Measurements from ENCODE around the gene CAPN14. TPM values are rescaled to one million over a fixed set of nuclear protein-coding genes. Genes with fewer than 3 reads are reported as not detected.

Gene CAPN14
- total RNA-seq, 3 donors from 2014 or later, result 0.09 to 0.14 TPM; not detected in 1

- ATAC-seq (no peak), DNase-seq (no peak)
- H3K4me1 ChIP-seq (ENCODE audit: low read depth), result no peaks in the 10 kb centered on the region
- intact Hi-C loops (cut with DNase I, micrococcal nuclease), result no loop called here
- no peaks in the 10 kb centered on the region for H3K9me3 ChIP-seq
- H3K4me3 ChIP-seq, result no peak overlapping the region
- TF ChIP-seq, protein P1, sequence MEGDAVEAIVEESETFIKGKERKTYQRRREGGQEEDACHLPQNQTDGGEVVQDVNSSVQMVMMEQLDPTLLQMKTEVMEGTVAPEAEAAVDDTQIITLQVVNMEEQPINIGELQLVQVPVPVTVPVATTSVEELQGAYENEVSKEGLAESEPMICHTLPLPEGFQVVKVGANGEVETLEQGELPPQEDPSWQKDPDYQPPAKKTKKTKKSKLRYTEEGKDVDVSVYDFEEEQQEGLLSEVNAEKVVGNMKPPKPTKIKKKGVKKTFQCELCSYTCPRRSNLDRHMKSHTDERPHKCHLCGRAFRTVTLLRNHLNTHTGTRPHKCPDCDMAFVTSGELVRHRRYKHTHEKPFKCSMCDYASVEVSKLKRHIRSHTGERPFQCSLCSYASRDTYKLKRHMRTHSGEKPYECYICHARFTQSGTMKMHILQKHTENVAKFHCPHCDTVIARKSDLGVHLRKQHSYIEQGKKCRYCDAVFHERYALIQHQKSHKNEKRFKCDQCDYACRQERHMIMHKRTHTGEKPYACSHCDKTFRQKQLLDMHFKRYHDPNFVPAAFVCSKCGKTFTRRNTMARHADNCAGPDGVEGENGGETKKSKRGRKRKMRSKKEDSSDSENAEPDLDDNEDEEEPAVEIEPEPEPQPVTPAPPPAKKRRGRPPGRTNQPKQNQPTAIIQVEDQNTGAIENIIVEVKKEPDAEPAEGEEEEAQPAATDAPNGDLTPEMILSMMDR (IDR thresholded peaks at IDR 0.05), result no peak
- H3K36me3 ChIP-seq (ENCODE audit: low read depth), result no peaks in the 10 kb centered on the region
These were observed 69.7 kb downstream of the CAPN14 start for GRCh38 chr2:31147645-31148044.

GRCh38 chr2:31142110-31142509 lies 75.2 kb downstream of the CAPN14 start:
- Histone ChIP-seq H3K4me3 (no peak overlapping the region), H3K36me3 (ENCODE audit: low read depth) (no peaks in the 10 kb centered on the region), H3K9me3 (no peaks in the 10 kb centered on the region), H3K4me1 (ENCODE audit: low read depth) (peaks cover 8% of the 10 kb centered on the region)
- no peak for DNase-seq
- TF ChIP-seq, protein P1 (IDR thresholded peaks at IDR 0.05), result no peak
- ATAC-seq, result no peak
- intact Hi-C loops (cut with DNase I, micrococcal nuclease), result no loop called here

DNA sequence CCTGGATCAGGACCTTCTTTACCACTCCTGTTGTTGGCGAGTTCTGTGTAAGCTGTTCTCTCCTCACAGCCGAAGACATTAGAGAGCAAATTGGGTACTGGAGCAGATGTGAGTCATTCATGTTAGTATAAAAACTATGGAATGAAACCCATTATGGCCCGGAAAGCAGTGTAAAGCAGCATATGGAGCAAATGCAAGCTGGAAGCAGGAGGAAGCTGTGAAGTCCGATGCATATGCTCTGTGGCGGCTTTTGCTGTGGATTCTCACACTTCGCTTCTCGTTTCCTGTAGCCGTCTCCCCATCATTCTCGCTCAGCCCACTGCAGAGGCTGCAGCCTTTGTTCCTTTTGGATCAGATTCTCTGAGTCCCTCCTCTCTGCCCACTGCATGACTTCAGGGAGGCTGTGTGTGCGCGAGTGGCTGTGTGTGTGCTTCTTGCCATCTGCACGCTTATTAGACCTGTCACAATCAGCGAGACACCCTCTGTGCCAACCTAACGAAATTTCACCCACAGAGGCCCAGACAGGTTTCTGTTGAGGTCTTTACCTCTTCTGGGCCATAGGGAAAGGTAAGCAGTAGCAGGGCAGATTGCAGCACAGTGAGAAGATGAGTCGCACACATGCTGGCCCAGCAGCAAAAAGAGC lies 75.8 kb downstream of the CAPN14 start:
- TF ChIP-seq, protein P1 (IDR thresholded peaks at IDR 0.05), result no peak
- no peak for ATAC-seq
- intact Hi-C loops (cut with DNase I, micrococcal nuclease), result no loop called here

GRCh38 chr2:31140151-31140550 lies 77.2 kb downstream of the CAPN14 start:
- Histone ChIP-seq H3K4me3 (no peak overlapping the region), H3K9me3 (no peaks in the 10 kb centered on the region), H3K36me3 (ENCODE audit: low read depth) (no peaks in the 10 kb centered on the region), H3K4me1 (ENCODE audit: low read depth) (peaks cover 8% of the 10 kb centered on the region)
- intact Hi-C loops (cut with DNase I, micrococcal nuclease), result no loop called here
- ATAC-seq (no peak), DNase-seq (no peak)
- TF ChIP-seq, protein P1 (IDR thresholded peaks at IDR 0.05), result no peak

More for the DNA sequence above, 75.8 kb downstream of the CAPN14 start:
- peaks cover 8% of the 10 kb centered on the region for H3K4me1 ChIP-seq (ENCODE audit: low read depth)
- no peak for DNase-seq
- H3K4me3 ChIP-seq, result no peak overlapping the region
- no peaks in the 10 kb centered on the region for H3K36me3 ChIP-seq (ENCODE audit: low read depth)
- no peaks in the 10 kb centered on the region for H3K9me3 ChIP-seq

DNA sequence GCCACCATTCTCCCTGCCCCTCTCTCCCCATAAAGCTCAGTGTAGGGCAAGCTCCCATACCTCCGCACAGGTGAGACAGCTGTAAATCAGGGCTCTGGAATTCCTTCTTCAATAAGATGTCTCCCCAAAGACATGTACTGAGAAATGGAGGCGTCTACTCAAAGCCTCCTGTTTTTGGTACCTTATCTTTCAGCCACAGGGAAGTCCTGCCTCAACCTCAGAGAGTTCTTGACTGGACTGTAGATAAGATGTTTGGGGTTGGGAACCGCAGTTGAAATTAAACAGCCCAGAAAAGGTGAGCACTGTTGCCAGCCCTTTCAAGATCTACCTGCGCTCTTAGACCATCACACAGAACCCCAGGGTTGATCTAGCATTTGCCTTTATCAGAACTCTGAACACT lies 77.6 kb downstream of the CAPN14 start:
- ATAC-seq (no peak), DNase-seq (no peak)
- TF ChIP-seq, protein P1 (IDR thresholded peaks at IDR 0.05), result no peak
- Histone ChIP-seq H3K9me3 (no peaks in the 10 kb centered on the region), H3K4me1 (ENCODE audit: low read depth) (peaks cover 8% of the 10 kb centered on the region), H3K4me3 (no peak overlapping the region), H3K36me3 (ENCODE audit: low read depth) (no peaks in the 10 kb centered on the region)
- intact Hi-C loops (cut with DNase I, micrococcal nuclease), result no loop called here
